Left ventricle myocardium superior (tissue), 1 donor: Measurements from ENCODE around the gene TTLL12. TPM values are rescaled to one million over a fixed set of nuclear protein-coding genes. Genes with fewer than 3 reads are reported as not detected.
A peak's percentile ranks its signal among the peaks of the same experiment; 100 is the strongest.

ENCODE experiments used
- ATAC-seq: fragments of 200-7000 bp; cut with Tn5 transposase; one replicate; pipeline ENCODE4 v1.9.1; 2020; ENCODE audit warnings: mild to moderate bottlenecking, moderate library complexity
- DNase-seq: peaks from one replicate; pipeline ENCODE4 v3.0.0-alpha.2; 2020
- intact Hi-C: fragments of 100-400 bp; cut with micrococcal nuclease; formaldehyde crosslinking; loops from one replicate; pipeline ENCODE4 v1.11.0; 2022
- total RNA-seq: library from RNA; stranded (reverse); fragmentation: NEBNext Ultra II Directional; extraction: Animal tissue kit (Norgen Biotek cat#: 25700); gene quantifications from one replicate; pipeline ENCODE4 v1.2.1, GENCODE V29; 2021
- donor health status: DM: no; HTN: yes; CAD: no; lungs with severe emphysema.

TTLL12 gene
- total RNA-seq, 1 donor from 2014 or later, result 12.3 TPM

GRCh38 chr22:43202756-43203410, 15.9 kb upstream of the TTLL12 start:
- ATAC-seq, result no peak

GRCh38 chr22:43202326-43202725, 15.4 kb upstream of the TTLL12 start:
- intact Hi-C loops, result no loop called here
- ATAC-seq (no peak), DNase-seq (no peak)

More at GRCh38 chr22:43202756-43203410, 15.9 kb upstream of the TTLL12 start:
- intact Hi-C loops, result no loop called here
- DNase-seq, result no peak

GRCh38 chr22:43201486-43202219, 14.7 kb upstream of the TTLL12 start:
- intact Hi-C loops, result no loop called here
- ATAC-seq (no peak), DNase-seq (no peak)

- no peak for DNase-seq
- no peak for ATAC-seq
- intact Hi-C loops, result no loop called here
Measured at GRCh38 chr22:43200555-43200954, 13.6 kb upstream of the TTLL12 start.

GRCh38 chr22:43200031-43200430, 13.1 kb upstream of the TTLL12 start:
- no peak for ATAC-seq
- intact Hi-C loops, result no loop called here
- DNase-seq, result no peak

- DNase-seq, result no peak
- ATAC-seq, result no peak
- intact Hi-C loops, result no loop called here
Measured at GRCh38 chr22:43199541-43199940, 12.6 kb upstream of the TTLL12 start.

GRCh38 chr22:43198936-43199335, 12.0 kb upstream of the TTLL12 start:
- DNase-seq (no peak), ATAC-seq (no peak)
- intact Hi-C loops, result no loop called here

- ATAC-seq, result no peak
- intact Hi-C loops, result no loop called here
- DNase-seq, result no peak
Measured at GRCh38 chr22:43198126-43198525, 11.2 kb upstream of the TTLL12 start.

GRCh38 chr22:43197271-43197941, 10.5 kb upstream of the TTLL12 start:
- DNase-seq, result peak; percentile 29
- ATAC-seq, result peak; percentile 66

GRCh38 chr22:43191831-43192230, 4.9 kb upstream of the TTLL12 start:
- ATAC-seq (no peak), DNase-seq (no peak)
- intact Hi-C loops, result no loop called here

More at GRCh38 chr22:43197271-43197941, 10.5 kb upstream of the TTLL12 start:
- intact Hi-C loops, result no loop called here

GRCh38 chr22:43188829-43189545, 2.1 kb upstream of the TTLL12 start:
- no peak for DNase-seq
- intact Hi-C loops, result no loop called here
- no peak for ATAC-seq

- ATAC-seq (peak; percentile 92), DNase-seq (peak; percentile 99)
- intact Hi-C loops, result no loop called here
Measured at GRCh38 chr22:43187171-43188099, 501 bp upstream of the TTLL12 start.

GRCh38 chr22:43185860-43186261, 1.1 kb downstream of the TTLL12 start:
- ATAC-seq, result peak; percentile 34
- peak; percentile 82 for DNase-seq
- intact Hi-C loops, result no loop called here

- intact Hi-C loops, result no loop called here
- ATAC-seq (no peak), DNase-seq (no peak)
Measured at GRCh38 chr22:43183496-43184277, 3.2 kb downstream of the TTLL12 start.

- ATAC-seq (no peak), DNase-seq (no peak)
- intact Hi-C loops, result no loop called here
Measured at GRCh38 chr22:43182726-43183125, 4.2 kb downstream of the TTLL12 start.

GRCh38 chr22:43182118-43182517, 4.8 kb downstream of the TTLL12 start:
- intact Hi-C loops, result no loop called here
- ATAC-seq, result no peak
- no peak for DNase-seq

GRCh38 chr22:43181321-43182076, 5.4 kb downstream of the TTLL12 start:
- intact Hi-C loops, result no loop called here
- no peak for DNase-seq
- no peak for ATAC-seq
